Activated CD8-positive, alpha-beta memory T cell treated with anti-CD3 and anti-CD28 coated beads, Interleukin-2, amount 10 ng/mL, durations not matched to agents 7 days and 5 days (primary cell): Measurements from ENCODE around the gene SEMA4B. TPM values are rescaled to one million over a fixed set of nuclear protein-coding genes. Genes with fewer than 3 reads are reported as not detected.

Experiments used
- ATAC-seq: fragments of 150-1000 bp; cut with Tn5 transposase; one replicate; pipeline ENCODE4 v1.10.0; 2021; ENCODE audit warnings: moderate library complexity
- CTCF ChIA-PET: fragments of 350-600 bp; sonication (Branson Sonifier 250); formaldehyde crosslinking; loops from one replicate; lab custom pipeline; 2021; ENCODE audit warnings: antibody characterized with exemption; lab: Charles Lee
- DNase-seq: peaks from one replicate; pipeline ENCODE4 v3.0.0-alpha.2; 2020
- H3K27ac Mint-ChIP-seq: one replicate; pipeline ENCODE4 v1.8.0; 2021; ENCODE audit warnings: mild to moderate bottlenecking, mixed read lengths
- H3K27me3 Mint-ChIP-seq: one replicate; pipeline ENCODE4 v1.8.0; 2021; ENCODE audit warnings: mixed read lengths
- H3K36me3 Mint-ChIP-seq: one replicate; pipeline ENCODE4 v1.8.0; 2021; ENCODE audit warnings: mild to moderate bottlenecking, mixed read lengths
- H3K4me1 Mint-ChIP-seq: one replicate; pipeline ENCODE4 v1.8.0; 2021; ENCODE audit warnings: mixed read lengths
- H3K4me3 Mint-ChIP-seq: one replicate; pipeline ENCODE4 v1.8.0; 2021; ENCODE audit warnings: mild to moderate bottlenecking, moderate library complexity, mixed read lengths
- H3K9me3 Mint-ChIP-seq: one replicate; pipeline ENCODE4 v1.8.0; 2022; ENCODE audit warnings: low read depth, mixed read lengths
- total RNA-seq, 2 experiments: library from RNA; stranded (reverse); gene quantifications; one replicate each; pipeline ENCODE4 v1.2.3, GENCODE V29; 2021

Gene SEMA4B
- total RNA-seq, 2 experiments from 2014 or later: 6.0 to 13.8 TPM

GRCh38 chr15:90165659-90166489 lies 35.3 kb upstream of the SEMA4B start:
- H3K4me1 Mint-ChIP-seq: peaks cover 16% of the 10 kb centered on the region
- H3K4me3 Mint-ChIP-seq: no peak overlapping the region
- H3K27me3 Mint-ChIP-seq: no peaks in the 10 kb centered on the region
- H3K36me3 Mint-ChIP-seq: no peaks in the 10 kb centered on the region
- ATAC-seq (no peak), DNase-seq (peak; percentile 44)
- CTCF ChIA-PET: interaction anchor here (0.5 to 1.4 kb wide), 4 partner anchors 9 to 127 kb away, joined by 3 to 4 read pairs (median 3); no protein-coding TSS in a partner anchor
- H3K27ac Mint-ChIP-seq: no peak overlapping the region
- no peaks in the 10 kb centered on the region for H3K9me3 Mint-ChIP-seq

- peaks cover 11% of the 10 kb centered on the region for H3K4me1 Mint-ChIP-seq
- no peaks in the 10 kb centered on the region for H3K27me3 Mint-ChIP-seq
- no peak overlapping the region for H3K27ac Mint-ChIP-seq
- no peak for ATAC-seq
- H3K36me3 Mint-ChIP-seq: no peaks in the 10 kb centered on the region
- H3K9me3 Mint-ChIP-seq: no peaks in the 10 kb centered on the region
- no peak overlapping the region for H3K4me3 Mint-ChIP-seq
- CTCF ChIA-PET: interaction anchor here (1.4 kb wide), 1 partner anchor 10 kb away, joined by 3 read pairs; no protein-coding TSS in a partner anchor
- no peak for DNase-seq
Observed at GRCh38 chr15:90167121-90167520, 34.0 kb upstream of the SEMA4B start.

- Mint-ChIP-seq H3K36me3 (peaks cover 1% of the 10 kb centered on the region), H3K27me3 (no peaks in the 10 kb centered on the region), H3K4me3 (no peak overlapping the region), H3K9me3 (no peaks in the 10 kb centered on the region), H3K4me1 (peaks cover 1% of the 10 kb centered on the region), H3K27ac (no peak overlapping the region)
- ATAC-seq: no peak
- no peak for DNase-seq
- CTCF ChIA-PET: interaction anchor here (0.7 to 1.9 kb wide), 3 partner anchors 49 to 149 kb away, joined by 3 to 5 read pairs (median 3); no protein-coding TSS in a partner anchor
Observed at GRCh38 chr15:90171623-90172022, 29.5 kb upstream of the SEMA4B start.

GRCh38 chr15:90173372-90173771 lies 27.8 kb upstream of the SEMA4B start:
- DNase-seq: no peak
- Mint-ChIP-seq H3K4me3 (no peak overlapping the region), H3K4me1 (peaks cover 5% of the 10 kb centered on the region), H3K36me3 (peaks cover 1% of the 10 kb centered on the region), H3K9me3 (no peaks in the 10 kb centered on the region), H3K27ac (no peak overlapping the region), H3K27me3 (no peaks in the 10 kb centered on the region)
- CTCF ChIA-PET: interaction anchor here (0.9 to 1.1 kb wide), 2 partner anchors 23 to 120 kb away, joined by 3 to 5 read pairs; no protein-coding TSS in a partner anchor
- no peak for ATAC-seq

- peaks cover 4% of the 10 kb centered on the region for H3K27me3 Mint-ChIP-seq
- peaks cover 1% of the 10 kb centered on the region for H3K36me3 Mint-ChIP-seq
- peaks cover 14% of the 10 kb centered on the region for H3K4me1 Mint-ChIP-seq
- no peaks in the 10 kb centered on the region for H3K9me3 Mint-ChIP-seq
- no peak overlapping the region for H3K27ac Mint-ChIP-seq
- CTCF ChIA-PET: interaction anchor here (0.9 kb wide), 1 partner anchor 23 kb away, joined by 5 read pairs; no protein-coding TSS in a partner anchor
- DNase-seq: no peak
- ATAC-seq: no peak
- no peak overlapping the region for H3K4me3 Mint-ChIP-seq
Observed at GRCh38 chr15:90174140-90174875, 26.8 kb upstream of the SEMA4B start.

GRCh38 chr15:90177012-90177411 lies 24.1 kb upstream of the SEMA4B start:
- no peak for DNase-seq
- Mint-ChIP-seq H3K4me3 (no peak overlapping the region), H3K4me1 (peaks cover 17% of the 10 kb centered on the region), H3K9me3 (no peaks in the 10 kb centered on the region), H3K27me3 (peaks cover 10% of the 10 kb centered on the region), H3K27ac (no peak overlapping the region), H3K36me3 (peaks cover 1% of the 10 kb centered on the region)
- CTCF ChIA-PET: no interaction called here
- no peak for ATAC-seq

- Mint-ChIP-seq H3K27me3 (peaks cover 10% of the 10 kb centered on the region), H3K9me3 (no peaks in the 10 kb centered on the region), H3K27ac (no peak overlapping the region), H3K4me3 (no peak overlapping the region), H3K4me1 (peaks cover 17% of the 10 kb centered on the region), H3K36me3 (no peaks in the 10 kb centered on the region)
- CTCF ChIA-PET: interaction anchor here (0.7 to 1.3 kb wide), 4 partner anchors 13 to 152 kb away, joined by 3 read pairs; no protein-coding TSS in a partner anchor
- no peak for DNase-seq
- no peak for ATAC-seq
Observed at GRCh38 chr15:90178468-90179435, 22.4 kb upstream of the SEMA4B start.

- Mint-ChIP-seq H3K36me3 (no peaks in the 10 kb centered on the region), H3K27me3 (peaks cover 10% of the 10 kb centered on the region), H3K4me1 (peaks cover 29% of the 10 kb centered on the region), H3K27ac (no peak overlapping the region), H3K4me3 (no peak overlapping the region), H3K9me3 (no peaks in the 10 kb centered on the region)
- DNase-seq: no peak
- CTCF ChIA-PET: interaction anchor here (1.5 kb wide), 2 partner anchors 11 to 49 kb away, joined by 3 to 4 read pairs; no protein-coding TSS in a partner anchor
- no peak for ATAC-seq
Observed at GRCh38 chr15:90181776-90182175, 19.4 kb upstream of the SEMA4B start.

- no peak for ATAC-seq
- DNase-seq: no peak
- Mint-ChIP-seq H3K36me3 (no peaks in the 10 kb centered on the region), H3K9me3 (no peaks in the 10 kb centered on the region), H3K27me3 (peaks cover 6% of the 10 kb centered on the region), H3K27ac (peak overlapping the region; percentile 0), H3K4me3 (peak overlapping the region; percentile 65), H3K4me1 (peaks cover 21% of the 10 kb centered on the region)
- CTCF ChIA-PET: interaction anchor here (0.9 kb wide), 1 partner anchor 37 kb away, joined by 3 read pairs; no protein-coding TSS in a partner anchor
Observed at GRCh38 chr15:90184119-90184785, 16.9 kb upstream of the SEMA4B start.

GRCh38 chr15:90184786-90185704 lies 16.1 kb upstream of the SEMA4B start:
- H3K4me1 Mint-ChIP-seq: peaks cover 18% of the 10 kb centered on the region
- H3K4me3 Mint-ChIP-seq: peak overlapping the region; percentile 65
- peaks cover 3% of the 10 kb centered on the region for H3K27me3 Mint-ChIP-seq
- H3K36me3 Mint-ChIP-seq: no peaks in the 10 kb centered on the region
- peak overlapping the region; percentile 0 for H3K27ac Mint-ChIP-seq
- DNase-seq: peak; percentile 71
- peak; percentile 89 for ATAC-seq
- CTCF ChIA-PET: interaction anchor here (0.6 to 0.9 kb wide), 2 partner anchors 36 to 98 kb away, joined by 3 to 5 read pairs; no protein-coding TSS in a partner anchor
- no peaks in the 10 kb centered on the region for H3K9me3 Mint-ChIP-seq

GRCh38 chr15:90187257-90187868 lies 13.8 kb upstream of the SEMA4B start:
- H3K27me3 Mint-ChIP-seq: no peaks in the 10 kb centered on the region
- H3K4me3 Mint-ChIP-seq: no peak overlapping the region
- H3K36me3 Mint-ChIP-seq: no peaks in the 10 kb centered on the region
- no peak overlapping the region for H3K27ac Mint-ChIP-seq
- no peaks in the 10 kb centered on the region for H3K9me3 Mint-ChIP-seq
- H3K4me1 Mint-ChIP-seq: peaks cover 27% of the 10 kb centered on the region
- DNase-seq (no peak), ATAC-seq (no peak)
- CTCF ChIA-PET: no interaction called here
